ENCODE measurements around the gene RTF2. TPM values are rescaled to one million over a fixed set of nuclear protein-coding genes. Genes with fewer than 3 reads are reported as not detected.
A peak's percentile ranks its signal among the peaks of the same experiment; 100 is the strongest.

Gene RTF2
- total and polyA plus RNA-seq, 2 donors (not counting 1 experiment from before 2014, with no cell fraction given), result 100 to 107 TPM

- no peak for TF ChIP-seq EZH2 (IDR thresholded peaks at IDR 0.05; ENCODE audit: low read length, missing control alignments)
- no peak for TF ChIP-seq CTCF (conservative IDR thresholded peaks at IDR 0.05 in 1 of 2, IDR thresholded peaks at IDR 0.05 in 1 of 2; ENCODE audit: low read depth in 1 of 2, low read length in 2 of 2)
- H2AFZ ChIP-seq (ENCODE audit: low read length), result no peak overlapping the region
- H3K27me3 ChIP-seq (ENCODE audit: control insufficient read depth, insufficient read depth, low read length), result no peaks in the 10 kb centered on the region
- peaks cover 2% of the 10 kb centered on the region for H3K36me3 ChIP-seq (ENCODE audit: control insufficient read depth, insufficient read depth, low read length)
- H3K9me3 ChIP-seq (ENCODE audit: control insufficient read depth, insufficient read depth, low read depth, low read length), result no peaks in the 10 kb centered on the region
- no peaks in the 10 kb centered on the region for H4K20me1 ChIP-seq (ENCODE audit: control insufficient read depth, extremely low read depth, insufficient read depth, low read length)
- DNase-seq (ENCODE audit: low read depth in 2 of 2), result no peak
- peaks cover 31% of the 10 kb centered on the region for H3K4me1 ChIP-seq (ENCODE audit: control insufficient read depth, extremely low read depth, insufficient read depth, low read length)
- peaks cover 47% of the 10 kb centered on the region for H3K79me2 ChIP-seq (ENCODE audit: control insufficient read depth, insufficient read depth, low read length)
- H3K4me3 ChIP-seq (replicated peaks in 1 of 4; ENCODE audit: control extremely low read depth in 1 of 4, insufficient read depth in 1 of 4, low read depth in 3 of 4, low read length in 4 of 4), result no peak overlapping the region
- H3K9ac ChIP-seq (ENCODE audit: insufficient read depth, low read length), result no peak overlapping the region
- H3K4me2 ChIP-seq (ENCODE audit: extremely low read depth, insufficient read depth, low read length), result peak overlapping the region; percentile 4
- peak overlapping the region; percentile 77 for H3K27ac ChIP-seq (ENCODE audit: insufficient read depth, low read length)
These were observed 45.2 kb upstream of the RTF2 start for GRCh38 chr20:56423211-56423610.

- H3K36me3 ChIP-seq (ENCODE audit: control insufficient read depth, insufficient read depth, low read length), result peaks cover 2% of the 10 kb centered on the region
- no peak for DNase-seq (ENCODE audit: low read depth in 2 of 2)
- H3K4me2 ChIP-seq (ENCODE audit: extremely low read depth, insufficient read depth, low read length), result peak overlapping the region; percentile 29
- H3K9ac ChIP-seq (ENCODE audit: insufficient read depth, low read length), result no peak overlapping the region
- no peak overlapping the region for H2AFZ ChIP-seq (ENCODE audit: low read length)
- no peaks in the 10 kb centered on the region for H3K9me3 ChIP-seq (ENCODE audit: control insufficient read depth, insufficient read depth, low read depth, low read length)
- H3K27me3 ChIP-seq (ENCODE audit: control insufficient read depth, insufficient read depth, low read length), result no peaks in the 10 kb centered on the region
- H3K4me3 ChIP-seq (replicated peaks in 1 of 4; ENCODE audit: control extremely low read depth in 1 of 4, insufficient read depth in 1 of 4, low read depth in 3 of 4, low read length in 4 of 4), result no peak overlapping the region
- no peaks in the 10 kb centered on the region for H4K20me1 ChIP-seq (ENCODE audit: control insufficient read depth, extremely low read depth, insufficient read depth, low read length)
- H3K27ac ChIP-seq (ENCODE audit: insufficient read depth, low read length), result peak overlapping the region; percentile 37
- H3K4me1 ChIP-seq (ENCODE audit: control insufficient read depth, extremely low read depth, insufficient read depth, low read length), result peaks cover 34% of the 10 kb centered on the region
- no peak for TF ChIP-seq CTCF (conservative IDR thresholded peaks at IDR 0.05 in 1 of 2, IDR thresholded peaks at IDR 0.05 in 1 of 2; ENCODE audit: low read depth in 1 of 2, low read length in 2 of 2)
- no peak for TF ChIP-seq EZH2 (IDR thresholded peaks at IDR 0.05; ENCODE audit: low read length, missing control alignments)
- peaks cover 44% of the 10 kb centered on the region for H3K79me2 ChIP-seq (ENCODE audit: control insufficient read depth, insufficient read depth, low read length)
These were observed 44.5 kb upstream of the RTF2 start for GRCh38 chr20:56423886-56424285.

GRCh38 chr20:56424931-56425330 lies 43.5 kb upstream of the RTF2 start:
- H3K27ac ChIP-seq (ENCODE audit: insufficient read depth, low read length), result peak overlapping the region; percentile 15
- peaks cover 40% of the 10 kb centered on the region for H3K79me2 ChIP-seq (ENCODE audit: control insufficient read depth, insufficient read depth, low read length)
- no peak overlapping the region for H3K9ac ChIP-seq (ENCODE audit: insufficient read depth, low read length)
- no peak overlapping the region for H2AFZ ChIP-seq (ENCODE audit: low read length)
- H3K4me1 ChIP-seq (ENCODE audit: control insufficient read depth, extremely low read depth, insufficient read depth, low read length), result peaks cover 44% of the 10 kb centered on the region
- DNase-seq (ENCODE audit: low read depth in 2 of 2), result no peak
- H3K36me3 ChIP-seq (ENCODE audit: control insufficient read depth, insufficient read depth, low read length), result peaks cover 2% of the 10 kb centered on the region
- H3K27me3 ChIP-seq (ENCODE audit: control insufficient read depth, insufficient read depth, low read length), result no peaks in the 10 kb centered on the region
- H4K20me1 ChIP-seq (ENCODE audit: control insufficient read depth, extremely low read depth, insufficient read depth, low read length), result no peaks in the 10 kb centered on the region
- no peak for TF ChIP-seq CTCF (conservative IDR thresholded peaks at IDR 0.05 in 1 of 2, IDR thresholded peaks at IDR 0.05 in 1 of 2; ENCODE audit: low read depth in 1 of 2, low read length in 2 of 2)
- no peak for TF ChIP-seq EZH2 (IDR thresholded peaks at IDR 0.05; ENCODE audit: low read length, missing control alignments)
- H3K4me2 ChIP-seq (ENCODE audit: extremely low read depth, insufficient read depth, low read length), result no peak overlapping the region
- no peaks in the 10 kb centered on the region for H3K9me3 ChIP-seq (ENCODE audit: control insufficient read depth, insufficient read depth, low read depth, low read length)
- no peak overlapping the region for H3K4me3 ChIP-seq (replicated peaks in 1 of 4; ENCODE audit: control extremely low read depth in 1 of 4, insufficient read depth in 1 of 4, low read depth in 3 of 4, low read length in 4 of 4)
